GM19452 (cell line): ENCODE measurements around the gene AKNA.
A peak's percentile ranks its signal among the peaks of the same experiment; 100 is the strongest.

Experiments used
- ATAC-seq: cut with Tn5 transposase; IDR thresholded peaks from one replicate; pipeline ENCODE4 v1.9.1; 2021; ENCODE audit not compliant: unreplicated experiment

The AKNA gene

GRCh38 chr9:114364134-114365041, 23.4 kb downstream of the AKNA start:
- ATAC-seq, result no peak

- no peak for ATAC-seq
Observed at GRCh38 chr9:114363424-114363823, 24.4 kb downstream of the AKNA start.

GRCh38 chr9:114362394-114362793, 25.4 kb downstream of the AKNA start:
- no peak for ATAC-seq

DNA sequence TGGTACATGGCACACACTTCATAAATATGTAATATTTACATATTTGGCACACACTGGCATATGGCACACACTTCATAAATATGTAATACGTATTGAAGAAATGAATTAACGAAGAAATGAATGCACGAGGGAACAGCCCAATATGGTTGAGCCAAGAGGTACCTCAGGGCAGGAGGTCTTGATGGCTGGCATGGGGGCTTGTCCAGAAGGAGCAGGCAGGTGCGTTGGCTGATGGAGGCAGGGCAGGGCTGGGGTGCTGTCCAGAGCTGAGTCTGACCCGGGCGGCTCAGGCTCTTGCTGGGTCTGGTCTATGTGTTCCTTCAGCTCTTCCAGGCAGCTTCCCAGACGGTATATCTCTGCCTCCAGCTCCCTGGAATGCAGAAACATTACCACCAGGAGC, 26.2 kb downstream of the AKNA start:
- ATAC-seq, result no peak

DNA sequence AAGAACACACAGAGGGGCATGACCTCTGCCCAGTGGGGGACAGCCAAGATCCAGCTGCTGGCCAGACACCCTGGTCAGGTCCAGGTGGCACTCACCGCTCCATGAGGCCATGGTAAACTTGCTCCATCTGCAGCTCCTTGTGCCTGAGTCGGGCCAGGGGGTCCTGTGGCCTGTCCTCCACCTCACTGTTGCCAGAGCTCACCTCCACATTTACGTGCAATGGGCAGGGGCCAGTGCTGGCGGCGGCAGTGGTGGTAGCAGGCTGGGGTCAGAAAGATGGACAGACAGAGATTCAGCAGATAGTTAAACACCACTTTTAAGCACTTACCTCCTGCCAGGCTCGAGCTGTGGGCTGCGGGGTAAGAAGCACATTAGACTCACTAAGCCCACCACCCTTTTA, 28.0 kb downstream of the AKNA start:
- ATAC-seq, result no peak

GRCh38 chr9:114357911-114358328, 29.9 kb downstream of the AKNA start:
- no peak for ATAC-seq

- ATAC-seq, result no peak
Observed at GRCh38 chr9:114357360-114357759, 30.4 kb downstream of the AKNA start.

DNA sequence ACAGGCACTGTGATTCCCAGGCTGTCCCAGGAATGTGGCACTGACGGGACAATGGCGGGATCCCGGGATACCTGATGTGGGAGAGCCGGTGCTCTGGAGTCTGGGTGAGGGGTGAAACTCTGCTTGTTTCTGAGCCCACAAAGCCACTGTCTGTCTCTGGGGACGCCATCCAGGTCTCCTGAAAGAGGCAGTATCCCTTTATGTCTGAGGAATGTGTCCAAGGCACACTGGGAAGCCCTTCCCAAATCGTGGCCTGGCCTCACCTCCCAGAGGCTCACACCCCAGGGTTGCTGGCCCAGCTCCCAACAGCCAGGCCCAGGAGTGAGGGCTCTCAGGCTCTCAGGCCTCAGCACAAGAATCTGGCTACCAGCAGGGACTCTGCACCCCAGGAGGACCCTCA, 31.0 kb downstream of the AKNA start:
- no peak for ATAC-seq

DNA sequence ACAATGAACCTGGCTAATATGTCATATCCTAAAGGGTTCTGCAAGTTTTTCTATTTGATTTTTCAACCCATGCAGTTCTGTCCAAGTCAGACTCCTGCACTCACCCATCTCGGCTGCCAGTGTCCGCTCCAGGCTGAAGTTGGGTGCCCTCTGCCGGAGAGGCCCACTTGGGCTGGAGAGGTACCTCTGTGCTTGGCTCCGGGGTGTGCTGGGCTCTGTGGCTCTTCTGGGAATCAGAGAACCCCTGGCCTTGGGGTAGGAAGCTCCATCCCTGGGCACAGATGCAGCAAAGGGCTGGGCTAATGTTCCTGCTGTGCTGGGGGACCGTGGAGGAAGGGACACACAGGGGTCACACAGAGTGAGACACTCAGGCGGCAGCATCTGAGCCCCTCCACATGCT, 32.0 kb downstream of the AKNA start:
- no peak for ATAC-seq

GRCh38 chr9:114351932-114352331, 35.9 kb downstream of the AKNA start:
- no peak for ATAC-seq

- no peak for ATAC-seq
Observed at GRCh38 chr9:114350636-114351401, 37.0 kb downstream of the AKNA start.

GRCh38 chr9:114349713-114350480, 37.9 kb downstream of the AKNA start:
- no peak for ATAC-seq

DNA sequence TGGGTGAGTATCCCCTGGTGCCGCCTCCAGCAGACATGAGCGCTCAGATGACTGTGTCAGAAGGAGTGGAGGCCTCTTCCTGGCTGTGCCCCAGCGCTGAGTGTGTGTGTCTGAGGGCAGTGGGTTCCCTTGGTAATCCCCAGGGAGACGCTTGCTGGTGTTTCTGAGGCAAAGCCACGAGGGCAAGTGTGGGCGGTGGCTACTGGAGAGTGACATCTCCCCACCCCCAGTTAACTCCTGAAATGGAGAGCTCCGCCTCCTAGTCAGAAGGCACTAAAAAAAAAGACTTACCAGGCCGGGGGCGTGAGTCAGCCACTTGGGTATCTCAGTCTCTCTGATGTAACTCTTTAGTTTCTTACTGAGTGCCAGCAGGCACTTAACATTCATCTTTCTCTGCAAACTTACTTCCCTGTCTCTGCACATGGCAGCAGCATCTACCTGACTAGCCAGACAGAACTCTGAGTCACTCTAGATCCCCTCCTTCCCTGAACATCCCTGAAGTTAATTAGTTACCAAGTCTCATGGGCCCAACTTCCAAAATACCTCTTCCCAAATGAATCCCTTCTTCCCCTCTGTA, 38.8 kb downstream of the AKNA start:
- peak; percentile 85 for ATAC-seq

DNA sequence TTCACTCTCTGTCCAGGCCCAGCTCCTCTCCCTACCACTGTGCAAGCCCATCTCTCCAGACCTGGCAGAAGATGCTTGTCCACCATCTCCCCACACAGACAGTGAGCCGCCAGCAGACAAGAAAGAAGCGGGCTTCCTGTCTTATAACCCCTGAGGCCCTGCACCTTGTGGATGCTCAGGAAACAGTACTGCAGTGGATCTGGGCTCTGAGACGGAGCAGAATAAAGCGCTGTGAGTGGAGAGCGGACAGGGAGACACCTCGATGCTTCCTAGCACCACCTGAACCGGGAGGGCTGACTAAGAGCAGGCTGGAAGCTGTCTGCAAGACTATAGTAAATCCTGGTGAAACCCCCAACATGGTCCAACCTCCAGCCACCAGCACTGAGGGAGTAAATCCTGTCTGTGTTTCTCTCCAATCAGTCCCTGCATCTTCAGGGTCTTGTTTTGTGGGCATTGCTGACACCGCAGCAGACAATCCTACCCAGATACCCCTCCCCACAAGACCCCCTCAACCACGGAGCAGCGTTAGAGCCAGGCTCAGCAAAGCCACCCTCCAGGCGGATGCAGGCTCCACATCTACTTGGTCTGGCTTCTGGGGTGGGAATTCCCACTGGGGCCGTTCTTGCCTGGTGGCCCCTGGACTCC, 39.4 kb downstream of the AKNA start:
- ATAC-seq, result no peak

GRCh38 chr9:114347675-114348074, 40.1 kb downstream of the AKNA start:
- no peak for ATAC-seq

DNA sequence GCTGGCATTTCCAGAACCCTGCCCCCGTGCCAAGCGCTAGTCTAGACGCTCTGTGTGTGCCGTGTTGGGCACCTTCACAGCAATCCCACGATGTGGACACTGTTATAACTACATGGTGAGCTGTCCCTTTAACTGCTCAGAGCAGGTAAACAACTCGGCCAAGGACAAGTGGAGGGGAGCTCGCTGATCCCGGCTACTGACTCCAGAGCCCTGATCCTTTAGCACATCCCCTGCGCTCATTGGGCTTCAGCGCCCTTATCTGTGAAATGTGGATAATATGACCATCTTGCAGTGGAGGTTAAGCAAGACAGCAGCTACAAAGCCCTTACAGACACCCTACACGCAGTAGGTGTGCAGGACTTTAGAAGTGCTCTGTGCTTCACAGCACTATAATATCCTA, 41.6 kb downstream of the AKNA start:
- ATAC-seq, result no peak

DNA sequence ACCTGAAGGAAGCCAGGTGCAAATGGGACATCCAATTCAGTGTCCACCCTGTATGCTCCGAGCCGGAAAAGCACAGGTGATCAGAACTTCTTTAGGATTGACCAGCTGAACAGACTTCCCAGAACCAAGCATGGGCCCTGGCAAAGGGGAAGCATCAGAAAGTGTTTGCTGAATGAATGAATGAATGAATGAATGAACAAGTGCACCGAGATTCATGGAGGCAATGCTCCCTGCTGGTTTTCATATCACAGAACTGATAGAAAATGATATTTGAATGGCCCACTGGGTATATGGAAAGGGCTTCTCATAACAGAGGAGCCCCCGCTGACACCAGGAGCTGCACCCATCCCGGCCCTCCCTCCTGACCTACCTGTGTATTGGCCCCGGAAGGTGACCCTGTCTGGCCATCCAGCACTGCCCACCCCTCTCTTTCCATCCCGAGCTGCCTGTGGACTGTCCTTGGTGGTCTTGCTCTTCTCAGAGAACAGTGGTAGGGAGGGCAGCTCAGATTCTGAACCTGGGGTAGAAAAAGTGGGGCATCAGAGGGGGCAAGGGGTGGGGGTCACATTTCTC, 42.2 kb downstream of the AKNA start:
- no peak for ATAC-seq

DNA sequence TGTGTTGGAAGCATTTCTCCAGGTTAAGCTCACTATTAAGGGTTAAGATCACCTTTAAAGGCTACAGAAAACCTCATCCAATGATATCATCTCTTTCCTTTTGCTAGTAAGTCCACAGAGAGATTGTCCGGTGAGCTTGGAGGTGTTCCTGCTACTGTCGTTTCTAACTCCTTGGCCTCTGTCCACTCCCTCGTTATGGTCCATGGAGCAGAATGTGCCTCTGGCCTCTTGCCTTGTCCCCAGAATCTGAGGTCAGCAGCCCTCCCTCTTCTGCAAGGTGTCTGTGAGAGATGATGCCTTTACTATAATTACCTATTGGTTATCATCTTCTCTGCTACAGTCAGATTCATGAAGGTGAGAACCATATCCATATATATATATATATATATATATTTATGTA, 43.1 kb downstream of the AKNA start:
- no peak for ATAC-seq

- no peak for ATAC-seq
Observed at GRCh38 chr9:114344188-114344566, 43.6 kb downstream of the AKNA start.

- no peak for ATAC-seq
Observed at GRCh38 chr9:114343471-114344187, 44.2 kb downstream of the AKNA start.
